Right atrium auricular region (tissue), 2 donors: ENCODE measurements around the gene NKD2. TPM values are rescaled to one million over a fixed set of nuclear protein-coding genes. Genes with fewer than 3 reads are reported as not detected.

Experiments used
- DNase-seq: peaks from one replicate; pipeline ENCODE4 v3.0.0-alpha.2; 2019; ENCODE audit warnings: low spot score
- H3K27ac ChIP-seq, 2 donors: fragments of 200-600 bp; sonication (generic); 1 replicate in 1 of 2; 2 replicates in 1 of 2; pipeline ENCODE4 v1.5.1; 2016 to 2019
- H3K27me3 ChIP-seq, 2 donors: fragments of 200-600 bp; sonication (generic); one replicate each; pipeline versions ENCODE4 v1.5.1 to v1.6.0; 2017 to 2019
- H3K36me3 ChIP-seq: fragments of 200-600 bp; sonication (generic); one replicate; pipeline ENCODE4 v1.5.1; 2016
- H3K4me1 ChIP-seq, 2 donors: fragments of 200-600 bp; sonication (generic); one replicate each; pipeline versions ENCODE4 v1.5.1 to v1.6.0; 2017 to 2019
- H3K4me3 ChIP-seq, 2 donors: fragments of 200-600 bp; sonication (generic); 1 replicate in 1 of 2; 2 replicates in 1 of 2; pipeline ENCODE4 v1.5.1; 2017 to 2019; ENCODE audit warnings: mild to moderate bottlenecking in 1 of 2, moderate library complexity in 1 of 2
- H3K9me3 ChIP-seq, 2 donors: fragments of 200-600 bp; sonication (generic); one replicate each; pipeline ENCODE4 v1.5.1; 2019
- total RNA-seq, 2 donors: library from RNA; depleted of rRNA; stranded (reverse); fragments of >200 nt; gene quantifications; one replicate each; pipeline ENCODE4 v1.1.0, GENCODE V29; 2016
- TF ChIP-seq, protein P1 (sequence below), 2 donors: fragments of 200-600 bp; sonication (generic); IDR thresholded peaks; one replicate each; pipeline ENCODE4 v1.5.1; 2019; ENCODE audit warnings: antibody characterized with exemption in 2 of 2

Gene NKD2
- total RNA-seq, 2 donors from 2014 or later = 2.4 to 2.8 TPM

DNA sequence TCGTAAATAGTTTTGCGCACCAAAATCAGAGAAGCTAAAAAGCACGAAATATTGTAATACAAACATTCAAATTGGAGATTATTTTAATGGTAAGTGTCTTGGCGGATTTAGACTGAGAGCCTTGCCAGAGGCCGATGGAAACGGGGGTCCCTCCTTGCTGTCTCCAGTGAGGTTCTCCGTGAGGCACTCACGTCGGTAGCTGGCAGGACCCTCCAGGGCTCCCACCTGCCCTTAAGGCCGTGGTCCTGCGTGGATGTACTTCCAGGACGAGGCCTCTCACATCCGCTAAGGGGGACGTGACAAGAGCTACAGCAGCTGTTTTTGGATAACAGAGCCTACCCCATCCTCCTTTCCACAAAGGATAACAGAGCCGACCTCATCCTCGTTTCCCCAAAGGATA lies 7.9 kb downstream of the NKD2 start:
- Histone ChIP-seq H3K4me3 (no peak overlapping the region), H3K36me3 (no peaks in the 10 kb centered on the region), H3K27me3 (no peaks in the 10 kb centered on the region), H3K4me1 (no peaks in the 10 kb centered on the region), H3K27ac (no peak overlapping the region), H3K9me3 (no peaks in the 10 kb centered on the region)
- no peak for DNase-seq
- TF ChIP-seq, protein P1, sequence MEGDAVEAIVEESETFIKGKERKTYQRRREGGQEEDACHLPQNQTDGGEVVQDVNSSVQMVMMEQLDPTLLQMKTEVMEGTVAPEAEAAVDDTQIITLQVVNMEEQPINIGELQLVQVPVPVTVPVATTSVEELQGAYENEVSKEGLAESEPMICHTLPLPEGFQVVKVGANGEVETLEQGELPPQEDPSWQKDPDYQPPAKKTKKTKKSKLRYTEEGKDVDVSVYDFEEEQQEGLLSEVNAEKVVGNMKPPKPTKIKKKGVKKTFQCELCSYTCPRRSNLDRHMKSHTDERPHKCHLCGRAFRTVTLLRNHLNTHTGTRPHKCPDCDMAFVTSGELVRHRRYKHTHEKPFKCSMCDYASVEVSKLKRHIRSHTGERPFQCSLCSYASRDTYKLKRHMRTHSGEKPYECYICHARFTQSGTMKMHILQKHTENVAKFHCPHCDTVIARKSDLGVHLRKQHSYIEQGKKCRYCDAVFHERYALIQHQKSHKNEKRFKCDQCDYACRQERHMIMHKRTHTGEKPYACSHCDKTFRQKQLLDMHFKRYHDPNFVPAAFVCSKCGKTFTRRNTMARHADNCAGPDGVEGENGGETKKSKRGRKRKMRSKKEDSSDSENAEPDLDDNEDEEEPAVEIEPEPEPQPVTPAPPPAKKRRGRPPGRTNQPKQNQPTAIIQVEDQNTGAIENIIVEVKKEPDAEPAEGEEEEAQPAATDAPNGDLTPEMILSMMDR (IDR thresholded peaks at IDR 0.05) = no peak

DNA sequence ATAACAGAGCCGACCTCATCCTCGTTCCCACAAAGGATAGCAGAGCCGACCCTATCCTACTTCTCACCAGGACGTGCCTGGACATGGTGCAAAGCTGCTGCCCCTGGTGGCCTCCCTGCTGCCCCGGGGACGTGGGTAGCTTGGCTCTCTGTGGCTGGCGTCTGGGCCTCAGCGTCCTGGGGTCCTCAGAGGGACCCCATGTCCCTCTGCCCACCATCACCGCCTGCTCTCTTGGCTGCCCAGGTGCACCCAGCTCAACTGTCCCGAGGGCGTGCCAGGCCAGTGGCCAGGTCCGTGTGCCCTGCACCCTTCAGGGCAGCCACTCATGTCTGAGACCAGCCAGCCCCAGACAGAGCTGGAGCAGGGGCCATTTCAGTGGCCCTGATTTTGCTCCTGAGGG lies 8.5 kb downstream of the NKD2 start:
- Histone ChIP-seq H3K36me3 (no peaks in the 10 kb centered on the region), H3K9me3 (no peaks in the 10 kb centered on the region), H3K4me3 (no peak overlapping the region), H3K27ac (no peak overlapping the region), H3K27me3 (no peaks in the 10 kb centered on the region), H3K4me1 (no peaks in the 10 kb centered on the region)
- TF ChIP-seq, protein P1 (IDR thresholded peaks at IDR 0.05) = no peak
- no peak for DNase-seq

DNA sequence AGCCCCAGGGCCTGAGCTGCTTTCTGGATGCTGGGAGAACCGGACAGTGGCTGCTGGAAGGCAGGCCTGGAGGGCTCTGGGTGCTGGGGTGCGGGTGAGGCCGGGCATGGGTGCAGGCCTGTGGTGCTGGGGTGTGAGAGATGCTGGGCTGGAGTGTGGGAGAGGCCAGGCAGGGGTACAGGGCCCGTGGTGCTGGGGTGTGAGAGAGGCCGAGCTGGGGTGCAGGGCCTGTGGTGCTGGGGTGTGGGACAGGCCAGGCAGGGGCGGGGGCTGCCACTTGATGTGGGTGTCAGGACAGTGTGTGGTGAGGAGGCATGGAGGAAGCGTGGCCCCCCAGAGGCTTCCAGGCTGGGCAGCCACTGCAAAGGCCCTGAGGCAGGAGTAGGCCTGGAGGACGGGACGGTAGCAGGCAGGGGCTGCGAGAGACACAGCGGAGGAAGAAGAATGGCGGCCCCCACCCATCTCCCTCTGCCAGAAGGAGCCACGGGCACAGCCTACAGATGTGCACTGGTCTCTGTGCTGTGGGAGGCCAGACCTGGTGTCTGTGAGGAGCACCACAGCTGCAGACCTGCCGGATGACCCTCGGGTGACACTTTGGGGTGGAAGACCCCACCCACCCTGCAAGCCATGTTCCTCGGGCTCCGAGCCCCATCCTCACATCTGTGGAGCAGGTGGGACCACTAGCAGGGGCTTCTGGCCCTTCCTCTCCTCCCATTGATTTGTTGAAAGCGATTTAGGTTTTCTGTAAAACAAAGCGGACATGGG lies 9.3 kb downstream of the NKD2 start:
- no peaks in the 10 kb centered on the region for H3K36me3 ChIP-seq
- no peak overlapping the region for H3K4me3 ChIP-seq
- DNase-seq = no peak
- no peak overlapping the region for H3K27ac ChIP-seq
- no peaks in the 10 kb centered on the region for H3K9me3 ChIP-seq
- no peaks in the 10 kb centered on the region for H3K27me3 ChIP-seq
- TF ChIP-seq, protein P1 (IDR thresholded peaks at IDR 0.05) = no peak
- no peaks in the 10 kb centered on the region for H3K4me1 ChIP-seq

DNA sequence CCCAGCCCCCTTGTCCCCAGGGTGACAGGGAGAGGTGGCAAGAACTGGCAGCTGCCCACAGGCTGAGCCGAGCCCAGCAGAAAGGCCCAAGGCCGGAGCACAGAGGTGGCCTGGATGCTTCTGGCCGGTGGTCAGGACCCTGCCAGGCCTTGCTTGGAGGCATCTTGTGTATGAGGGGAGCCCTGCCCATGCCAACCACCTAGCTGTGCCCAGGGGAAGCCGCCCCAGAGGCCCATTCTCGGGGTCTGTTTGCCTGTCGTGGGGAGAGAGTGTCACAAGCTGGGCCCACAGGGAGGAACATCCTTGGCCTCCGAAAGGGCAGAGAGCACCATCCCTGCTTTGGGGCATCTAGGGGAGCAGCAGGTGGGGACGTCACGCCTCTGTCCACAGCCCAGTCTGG lies 10.0 kb downstream of the NKD2 start:
- Histone ChIP-seq H3K9me3 (no peaks in the 10 kb centered on the region), H3K27ac (no peak overlapping the region), H3K27me3 (no peaks in the 10 kb centered on the region), H3K4me3 (no peak overlapping the region), H3K36me3 (no peaks in the 10 kb centered on the region), H3K4me1 (no peaks in the 10 kb centered on the region)
- DNase-seq = no peak
- TF ChIP-seq, protein P1 (IDR thresholded peaks at IDR 0.05) = no peak

DNA sequence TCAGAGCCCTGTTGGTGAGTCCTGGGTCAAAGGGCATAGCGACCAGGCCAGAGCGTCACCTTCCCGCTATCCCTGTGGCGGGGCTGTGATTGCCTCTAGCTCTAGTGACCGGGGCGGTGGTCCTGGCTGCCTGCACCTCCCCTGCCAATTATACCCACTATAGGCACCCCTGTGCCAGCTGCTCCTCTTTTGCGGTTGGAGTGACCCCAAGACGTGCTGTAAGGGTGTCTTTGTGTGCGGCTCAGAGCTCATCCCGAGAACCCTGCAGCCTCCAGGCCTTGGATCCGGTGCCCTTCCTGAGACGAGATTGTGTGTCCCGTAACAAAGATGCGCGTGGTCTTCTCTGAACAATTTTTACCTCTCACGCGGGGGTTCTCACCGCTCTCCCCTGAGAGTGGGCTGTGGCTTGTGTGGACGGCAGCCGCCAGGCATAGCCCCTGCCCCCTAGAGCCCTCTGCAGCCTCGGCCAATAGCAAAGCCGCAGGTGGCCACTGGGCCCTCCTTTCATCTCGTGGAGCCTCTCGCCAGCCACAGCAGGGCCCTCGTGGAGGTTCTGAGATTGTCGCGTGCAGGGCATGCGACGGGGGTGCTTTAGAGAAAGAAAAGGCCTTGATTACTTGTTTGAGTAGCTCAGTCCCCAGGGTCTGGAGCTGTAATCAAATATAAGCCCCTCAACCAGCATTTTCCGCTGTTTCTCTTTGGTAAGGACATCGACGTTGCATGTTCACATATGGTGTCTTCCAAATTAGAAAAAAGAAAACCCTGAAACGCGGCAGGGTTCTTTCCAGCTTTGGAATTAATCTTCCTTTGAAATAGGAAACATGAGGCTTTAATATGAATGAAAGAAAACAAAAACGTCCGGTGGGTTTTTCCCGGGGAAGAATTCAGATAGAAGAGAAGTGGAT lies 10.7 kb downstream of the NKD2 start:
- no peak overlapping the region for H3K4me3 ChIP-seq
- H3K27ac ChIP-seq = no peak overlapping the region

More for the DNA sequence above, 10.7 kb downstream of the NKD2 start:
- TF ChIP-seq, protein P1 (IDR thresholded peaks at IDR 0.05) = no peak
- Histone ChIP-seq H3K36me3 (no peaks in the 10 kb centered on the region), H3K4me1 (no peaks in the 10 kb centered on the region), H3K9me3 (no peaks in the 10 kb centered on the region), H3K27me3 (no peaks in the 10 kb centered on the region)
- no peak for DNase-seq
